ENCODE data around the gene ARF1. TPM values are rescaled to one million over a fixed set of nuclear protein-coding genes. Genes with fewer than 3 reads are reported as not detected.

The ARF1 gene
- polyA plus RNA-seq, 1 donor, result 272 TPM

DNA sequence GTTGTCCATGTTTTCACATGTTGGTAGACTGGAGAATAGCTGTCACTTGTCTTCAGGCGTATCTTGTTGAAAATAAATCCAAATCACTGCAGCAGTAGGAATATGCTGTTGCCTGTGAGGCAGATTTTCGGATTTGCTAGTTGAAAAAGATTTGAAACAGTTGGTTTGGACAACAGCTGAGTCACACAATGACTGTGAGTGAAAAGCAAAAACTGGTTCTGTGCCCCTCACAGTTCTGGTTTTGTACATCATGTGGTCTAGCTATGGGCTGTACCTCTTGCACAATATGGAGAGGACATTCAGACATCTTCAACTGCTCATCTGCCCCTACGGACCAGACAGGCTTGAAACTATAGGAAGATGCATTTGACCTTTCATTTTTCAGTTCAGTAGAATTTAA lies 1.8 kb downstream of the ARF1 start:
- no peak for DNase-seq

DNA sequence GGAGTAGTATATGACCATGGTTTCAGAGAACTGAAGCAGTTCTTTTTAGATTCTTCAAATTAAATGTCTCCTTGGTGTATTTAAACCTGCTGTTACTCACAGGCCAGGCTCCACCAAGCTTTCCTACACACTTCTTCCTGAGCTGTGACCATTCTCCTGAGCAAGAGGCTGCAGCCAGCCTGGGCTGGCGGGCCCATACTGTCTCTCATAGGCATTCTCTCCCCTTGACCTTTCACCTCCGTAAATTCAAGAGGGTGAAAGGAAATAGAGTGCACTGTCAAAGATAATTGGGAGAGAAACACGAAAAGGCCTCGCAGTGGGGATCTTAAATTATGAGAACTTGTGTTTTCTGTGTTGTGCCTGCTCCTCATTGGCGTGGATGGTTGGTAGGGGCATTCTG lies 2.3 kb downstream of the ARF1 start:
- DNase-seq, result no peak

DNA sequence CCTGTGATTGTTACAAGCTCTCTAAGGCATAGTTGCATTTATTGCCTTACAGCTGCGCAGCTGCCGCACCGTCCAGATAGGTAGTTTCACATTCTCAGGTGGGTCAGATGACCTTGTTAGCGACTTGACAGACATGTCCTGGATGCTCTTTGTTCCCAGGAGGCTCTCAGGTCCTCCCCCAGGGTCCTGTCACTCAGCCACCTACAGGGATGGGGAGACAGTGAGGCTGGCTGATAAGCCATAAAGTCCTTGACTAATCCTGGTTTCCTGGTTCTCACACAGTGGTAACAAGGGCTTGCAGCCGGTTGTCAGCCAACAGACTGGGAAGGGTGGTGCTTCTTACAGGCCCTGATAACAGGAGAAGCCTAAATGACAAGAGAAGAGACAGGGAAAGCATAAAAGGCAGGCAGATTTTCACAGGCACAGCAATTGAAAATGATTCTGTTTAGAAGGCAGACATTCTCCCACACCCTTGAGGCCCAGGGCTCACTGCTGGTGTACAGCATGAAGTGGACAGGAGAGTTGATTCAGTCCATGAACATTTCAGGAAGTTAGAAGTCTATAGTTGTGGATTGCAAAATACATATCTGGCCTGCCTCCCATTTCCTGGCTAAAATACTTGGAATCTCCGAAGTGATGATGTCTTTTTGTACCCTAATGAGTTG lies 2.9 kb downstream of the ARF1 start:
- no peak for DNase-seq

DNA sequence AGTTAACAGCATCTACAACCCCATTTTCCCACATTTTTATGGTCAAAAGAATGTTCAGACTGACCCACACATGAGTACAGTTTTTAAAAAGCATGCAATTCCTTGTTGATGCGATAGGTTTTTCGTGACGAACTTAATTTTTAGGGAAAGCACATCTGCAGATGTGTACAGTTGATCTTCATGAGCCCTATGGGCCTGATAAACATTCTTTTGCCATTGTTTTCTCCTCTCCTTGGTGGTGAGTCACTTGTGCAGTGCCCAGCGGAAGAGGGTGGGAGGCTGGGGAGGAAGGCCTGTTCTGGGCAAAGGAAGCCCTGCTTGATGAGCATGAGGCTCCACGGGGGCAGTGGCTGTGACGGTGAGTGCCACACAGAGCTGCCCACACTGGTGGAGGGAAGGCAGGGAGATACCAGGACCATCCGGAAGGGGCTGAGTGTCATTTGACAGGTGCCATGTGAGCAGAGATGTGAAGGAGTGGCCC lies 5.3 kb downstream of the ARF1 start:
- DNase-seq, result no peak

DNA sequence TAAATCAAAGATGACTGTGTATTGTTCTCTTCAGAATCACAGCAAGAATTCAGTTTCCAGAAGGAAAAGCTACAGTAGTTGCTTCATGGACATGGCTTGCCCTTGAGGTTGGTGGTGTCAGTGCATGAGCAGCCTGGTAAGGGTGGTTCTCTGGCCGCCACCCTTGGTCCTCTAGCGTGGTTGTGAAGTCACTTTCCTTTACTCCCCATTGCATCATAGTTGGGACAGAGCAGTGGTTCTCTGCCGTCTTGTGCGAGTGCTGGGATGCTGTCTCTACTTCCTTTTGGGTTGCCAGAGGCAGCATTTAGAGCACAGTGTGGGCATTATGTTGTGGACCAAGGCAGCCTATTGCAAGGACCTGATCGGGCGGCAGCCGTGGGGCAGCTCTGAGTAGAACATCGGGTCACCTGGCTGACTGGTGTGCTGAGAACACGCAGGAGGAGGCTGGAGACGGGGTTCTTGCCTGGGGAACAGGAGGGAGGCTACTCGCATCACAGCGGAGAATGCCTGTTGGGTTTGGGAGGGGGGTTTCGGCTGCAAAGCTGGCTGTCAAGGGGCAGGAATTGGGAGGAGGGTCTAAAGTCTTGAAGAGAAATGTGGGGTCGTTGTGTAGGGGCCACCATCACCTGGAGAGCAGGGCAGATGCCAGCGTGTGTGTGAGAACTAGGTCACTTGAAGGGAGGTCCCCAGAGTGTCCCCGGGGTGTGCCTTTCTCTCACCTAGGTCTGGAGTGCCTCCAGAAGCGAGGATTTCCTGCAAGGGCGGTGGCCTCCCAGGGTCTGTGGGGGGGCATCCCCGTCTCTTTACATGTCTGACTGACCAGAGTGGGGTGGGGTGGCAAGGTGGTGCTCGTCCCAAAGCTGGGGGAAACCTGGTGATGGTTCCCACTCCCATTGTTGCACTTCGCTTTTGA lies 6.3 kb downstream of the ARF1 start:
- no peak for DNase-seq

DNA sequence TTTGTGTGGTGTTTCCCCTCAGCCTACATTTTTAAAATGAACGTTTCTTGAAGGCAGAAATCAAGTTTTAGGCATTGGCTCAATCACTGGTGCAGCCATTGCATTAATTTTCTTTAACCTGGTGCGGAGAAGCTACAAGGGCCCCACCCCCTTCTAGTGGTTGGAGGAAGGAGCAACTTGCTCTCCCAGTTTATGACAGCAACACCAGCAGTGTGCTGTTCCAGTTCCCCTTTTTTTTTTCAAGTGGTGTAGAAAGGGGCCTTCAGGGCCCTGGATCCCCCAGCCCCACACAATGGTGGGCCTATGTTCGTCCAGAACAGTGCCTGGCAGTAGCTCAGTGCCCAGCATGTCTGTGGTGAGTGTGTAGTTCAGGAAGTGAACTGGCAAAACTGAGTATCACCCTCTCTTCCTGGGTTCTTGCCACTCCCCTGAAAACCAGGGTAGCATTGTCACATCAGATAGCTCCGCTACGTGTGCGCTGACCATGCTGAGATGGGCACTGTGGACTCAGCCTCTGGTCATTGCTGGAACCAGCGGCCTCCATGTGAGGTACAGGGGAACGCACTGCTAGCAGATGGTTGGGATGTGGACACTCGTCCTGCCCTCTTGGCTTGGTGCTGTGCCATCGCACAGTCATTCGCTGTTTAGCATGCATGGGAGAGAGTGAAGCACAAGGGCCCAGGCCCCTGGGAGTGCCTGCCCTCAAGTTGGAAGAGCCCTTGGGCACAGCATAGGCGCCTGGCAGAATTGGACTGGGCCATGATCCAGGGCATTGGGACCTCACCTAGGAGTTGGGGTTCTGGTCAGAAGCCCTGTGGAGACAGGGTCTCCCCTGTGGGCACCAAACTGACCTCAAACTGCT lies 7.2 kb downstream of the ARF1 start:
- no peak for DNase-seq

DNA sequence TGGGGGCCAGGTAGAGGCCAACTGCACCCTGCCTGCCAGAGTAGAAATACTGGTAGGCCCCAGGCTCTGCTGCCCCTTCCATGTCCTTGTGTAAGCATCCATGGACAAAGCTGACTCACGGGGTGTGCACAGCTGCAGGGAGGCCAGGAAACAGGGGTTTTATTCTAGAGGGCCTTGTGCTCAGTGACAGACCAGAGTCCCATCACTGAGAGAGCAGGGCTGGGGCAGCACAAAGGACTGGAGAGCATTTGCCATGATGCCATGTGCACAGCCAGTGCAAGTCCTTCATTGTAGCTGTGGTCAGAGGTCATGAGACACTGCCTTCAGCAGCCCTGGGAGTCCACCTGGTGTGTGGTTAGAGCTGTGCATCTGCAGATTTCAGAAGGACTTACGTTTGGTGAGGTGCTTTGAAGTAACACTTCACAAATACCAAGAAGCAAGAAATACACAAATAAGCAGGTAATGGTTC lies 8.1 kb downstream of the ARF1 start:
- DNase-seq, result no peak

DNA sequence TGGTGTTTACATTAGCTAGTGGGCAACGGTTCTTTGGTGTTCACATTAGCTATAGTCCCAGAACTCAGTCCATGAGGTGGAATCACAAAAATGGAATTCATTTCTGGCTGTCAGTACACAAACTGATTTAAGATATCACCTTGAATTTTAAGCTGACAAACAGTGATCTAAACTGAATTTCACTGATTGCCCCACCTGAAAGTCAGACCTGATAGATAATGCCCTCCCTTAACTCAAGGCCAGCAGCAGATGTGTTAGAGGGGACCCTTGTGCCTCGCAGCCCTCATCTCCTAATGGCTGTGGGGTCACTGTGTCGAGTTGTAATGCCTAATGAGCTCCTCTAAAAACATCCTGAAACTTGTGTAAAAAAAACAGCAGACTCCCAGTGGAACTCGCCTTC lies 8.6 kb downstream of the ARF1 start:
- no peak for DNase-seq

DNA sequence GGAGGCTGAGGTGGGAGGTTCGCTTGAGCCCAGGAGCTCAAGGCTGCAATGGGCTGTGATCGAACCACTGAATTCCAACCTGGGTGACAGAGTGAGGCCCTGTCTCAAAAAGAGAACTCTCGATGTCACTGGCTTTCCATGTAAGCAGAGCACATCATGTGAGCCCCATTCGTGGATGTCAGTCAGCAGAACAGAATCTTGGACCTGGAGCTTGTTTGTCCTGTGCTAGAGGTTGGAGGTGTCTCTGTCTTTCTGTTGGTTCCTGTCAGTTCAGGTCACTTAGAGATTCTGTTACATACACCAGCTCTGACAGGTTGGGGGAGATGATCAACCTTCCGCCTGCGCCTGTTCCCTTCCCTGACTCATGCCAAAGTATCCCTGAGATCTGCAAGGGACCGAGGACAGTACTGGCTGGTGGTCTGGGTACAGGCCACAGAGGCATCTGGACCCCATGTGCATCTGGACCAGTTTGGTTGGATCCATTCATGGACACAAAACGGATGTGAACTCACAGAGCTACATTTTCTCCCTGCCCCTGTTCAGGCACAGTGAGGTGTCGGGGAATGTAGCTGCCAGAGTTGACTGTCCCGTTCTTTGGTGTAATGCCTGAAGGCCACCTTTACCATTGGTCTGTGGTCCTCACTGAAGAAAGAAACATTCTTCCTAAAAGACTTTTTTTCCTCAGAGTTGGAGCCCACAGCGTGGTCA lies 10.0 kb downstream of the ARF1 start:
- no peak for DNase-seq

DNA sequence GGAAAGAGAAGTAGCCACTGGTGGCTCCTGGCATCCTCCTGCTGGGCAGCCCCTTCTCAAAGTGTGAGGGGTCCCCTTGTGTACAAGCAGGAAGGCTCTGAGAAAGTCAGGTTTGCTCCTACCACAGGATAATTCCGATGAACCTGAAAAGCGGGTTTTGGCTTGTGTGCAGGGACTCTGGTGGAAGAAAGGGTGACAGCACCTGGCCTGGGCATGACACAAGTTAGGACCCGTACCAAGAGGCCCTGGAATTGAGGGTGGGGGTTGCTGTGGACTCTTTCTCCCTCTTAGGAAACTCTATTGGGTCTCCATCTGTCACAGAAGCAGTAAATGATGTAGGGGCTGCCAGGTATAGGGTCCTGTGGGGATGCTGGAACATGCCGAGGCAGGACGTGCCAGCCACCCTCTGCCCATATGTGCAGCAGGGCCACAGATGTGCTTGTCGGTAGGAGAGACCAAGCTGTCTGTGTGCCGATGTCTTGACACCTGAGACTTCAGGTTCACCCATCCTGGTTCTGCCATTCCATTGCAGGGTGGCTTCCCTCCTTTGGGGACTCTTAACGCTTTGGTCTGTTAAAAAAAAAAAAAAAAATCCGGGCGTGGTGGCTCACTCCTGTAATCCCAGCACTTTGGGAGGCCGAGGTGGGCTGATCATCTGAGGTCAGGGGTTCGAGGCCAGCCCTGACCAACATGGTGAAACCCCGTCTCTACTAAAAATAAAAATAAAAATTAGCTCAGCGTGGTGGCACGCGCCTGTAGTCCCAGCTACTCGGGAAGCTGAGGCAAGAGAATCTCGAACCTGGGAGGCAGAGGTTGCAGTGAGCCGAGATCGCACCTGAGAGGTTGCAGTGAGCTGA lies 10.8 kb downstream of the ARF1 start:
- DNase-seq, result no peak

DNA sequence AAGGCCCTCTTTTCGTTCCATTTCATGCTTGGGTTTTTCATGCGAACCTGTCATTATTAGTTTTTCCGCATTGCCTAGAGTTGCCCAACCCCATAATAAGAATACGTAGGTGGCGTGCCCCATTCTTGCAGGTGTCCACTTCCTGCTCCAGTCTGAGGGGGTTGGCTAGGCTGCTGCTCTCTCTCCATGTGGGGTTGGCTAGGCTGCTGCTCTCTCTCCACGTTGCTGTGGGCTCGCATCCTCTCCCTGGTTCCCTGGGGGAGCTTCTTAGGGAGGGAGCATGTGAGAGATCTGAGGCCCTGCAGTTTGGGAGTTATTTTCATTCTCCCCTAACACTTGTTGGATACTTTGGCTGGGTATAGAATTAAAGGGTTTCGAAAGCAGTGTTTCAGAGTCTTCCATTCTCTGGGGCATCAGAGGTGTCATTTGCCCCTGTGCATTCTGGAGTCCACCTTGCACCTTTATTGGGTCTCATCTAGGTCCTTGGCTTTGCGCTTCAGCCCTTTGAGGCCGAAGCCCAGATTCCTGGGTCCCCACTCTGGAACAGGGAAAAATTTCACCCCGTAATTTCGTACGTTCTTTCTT lies 12.0 kb downstream of the ARF1 start:
- DNase-seq, result no peak

DNA sequence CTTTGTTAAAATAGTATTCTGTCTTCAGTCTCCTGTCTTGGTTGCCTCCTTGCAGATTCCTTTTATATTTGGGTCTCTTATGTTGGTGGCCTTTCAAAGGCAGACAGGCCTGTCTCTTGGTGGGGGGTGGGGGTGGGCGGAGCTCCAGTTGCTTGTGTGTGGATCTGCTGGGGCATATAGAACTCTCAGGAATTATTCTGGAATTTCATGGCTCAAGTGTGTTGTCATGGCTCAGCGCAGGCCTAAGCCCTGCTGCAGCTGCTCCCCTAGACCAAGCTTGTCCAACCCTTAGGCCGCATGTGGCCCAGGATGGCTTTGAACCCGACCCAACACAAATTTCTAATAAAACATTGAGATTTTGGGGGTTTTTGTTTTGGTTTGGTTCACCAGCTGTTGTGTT lies 12.7 kb downstream of the ARF1 start:
- DNase-seq, result no peak

DNA sequence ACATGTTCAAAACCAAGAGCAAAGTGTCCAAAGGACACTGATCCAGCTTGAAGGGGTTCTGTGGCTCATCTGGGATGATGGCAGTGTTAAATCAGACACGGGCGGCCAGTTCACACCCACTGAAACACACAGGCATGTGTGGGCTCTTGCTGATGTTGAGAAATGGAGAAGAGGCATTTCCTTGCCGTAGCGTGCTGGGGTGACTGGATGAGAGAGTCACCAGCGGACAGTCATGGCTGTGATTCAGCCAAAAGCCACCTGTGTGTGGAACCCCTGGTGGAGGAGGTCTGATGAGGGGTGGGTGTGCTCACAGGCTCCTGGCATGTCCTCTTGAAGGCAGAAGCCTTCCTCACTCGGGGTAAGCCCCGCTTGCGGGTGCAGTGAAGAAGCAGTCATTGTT lies 13.4 kb downstream of the ARF1 start:
- no peak for DNase-seq

DNA sequence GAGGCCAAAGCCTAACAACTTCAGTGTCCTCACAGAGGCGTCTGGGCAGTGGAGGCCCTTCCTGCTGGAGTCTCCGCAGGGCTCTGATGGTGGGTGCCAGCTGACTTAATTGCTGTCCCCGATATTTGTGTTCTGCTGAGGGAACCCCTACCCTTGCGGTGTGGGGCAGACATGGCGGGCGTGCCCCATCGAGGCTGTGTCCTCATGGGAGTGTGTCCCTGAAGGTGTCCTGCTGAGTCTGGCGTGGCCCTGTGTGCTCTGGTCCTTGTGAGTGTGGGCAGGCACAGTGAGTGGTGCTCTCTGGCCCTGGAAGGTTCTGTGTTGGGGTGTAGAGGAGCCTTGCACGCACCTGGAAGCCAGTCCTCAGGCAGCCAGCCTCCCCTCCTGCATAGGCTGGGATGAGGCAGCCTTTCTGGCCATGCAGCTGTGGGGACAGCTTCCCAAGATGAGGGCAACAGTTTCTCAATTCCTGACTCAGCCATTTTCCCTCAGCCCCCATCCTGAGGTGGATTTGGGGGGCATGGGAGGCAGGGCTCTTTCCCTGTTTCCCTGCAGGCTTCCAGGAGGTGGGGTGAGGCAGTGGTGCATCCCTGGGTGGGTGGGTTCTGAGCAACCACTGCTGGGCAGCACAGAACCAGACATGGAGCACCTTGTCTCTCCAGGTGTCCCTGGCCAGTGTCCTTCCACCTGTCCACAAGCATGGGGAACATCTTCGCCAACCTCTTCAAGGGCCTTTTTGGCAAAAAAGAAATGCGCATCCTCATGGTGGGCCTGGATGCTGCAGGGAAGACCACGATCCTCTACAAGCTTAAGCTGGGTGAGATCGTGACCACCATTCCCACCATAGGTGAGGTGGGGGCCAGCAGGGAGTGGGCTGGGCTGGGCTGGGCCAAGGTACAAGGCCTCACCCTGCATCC lies 14.2 kb downstream of the ARF1 start:
- no peak for DNase-seq

DNA sequence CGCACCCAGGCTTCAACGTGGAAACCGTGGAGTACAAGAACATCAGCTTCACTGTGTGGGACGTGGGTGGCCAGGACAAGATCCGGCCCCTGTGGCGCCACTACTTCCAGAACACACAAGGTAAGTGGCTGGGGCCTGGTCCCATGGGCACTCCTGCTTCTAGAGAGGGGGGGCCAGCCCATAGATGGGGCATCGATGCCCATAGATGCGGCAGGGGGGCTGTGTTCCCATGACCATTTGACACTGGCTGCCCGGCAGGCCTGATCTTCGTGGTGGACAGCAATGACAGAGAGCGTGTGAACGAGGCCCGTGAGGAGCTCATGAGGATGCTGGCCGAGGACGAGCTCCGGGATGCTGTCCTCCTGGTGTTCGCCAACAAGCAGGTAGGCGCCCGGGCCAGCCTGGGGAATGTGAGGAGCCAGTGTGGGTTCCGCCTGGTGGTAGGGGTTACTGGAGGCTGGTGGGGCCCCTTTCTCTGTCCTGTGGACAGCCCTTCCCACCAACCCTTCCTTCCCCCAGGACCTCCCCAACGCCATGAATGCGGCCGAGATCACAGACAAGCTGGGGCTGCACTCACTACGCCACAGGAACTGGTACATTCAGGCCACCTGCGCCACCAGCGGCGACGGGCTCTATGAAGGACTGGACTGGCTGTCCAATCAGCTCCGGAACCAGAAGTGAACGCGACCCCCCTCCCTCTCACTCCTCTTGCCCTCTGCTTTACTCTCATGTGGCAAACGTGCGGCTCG lies 15.0 kb downstream of the ARF1 start:
- DNase-seq, result no peak

DNA sequence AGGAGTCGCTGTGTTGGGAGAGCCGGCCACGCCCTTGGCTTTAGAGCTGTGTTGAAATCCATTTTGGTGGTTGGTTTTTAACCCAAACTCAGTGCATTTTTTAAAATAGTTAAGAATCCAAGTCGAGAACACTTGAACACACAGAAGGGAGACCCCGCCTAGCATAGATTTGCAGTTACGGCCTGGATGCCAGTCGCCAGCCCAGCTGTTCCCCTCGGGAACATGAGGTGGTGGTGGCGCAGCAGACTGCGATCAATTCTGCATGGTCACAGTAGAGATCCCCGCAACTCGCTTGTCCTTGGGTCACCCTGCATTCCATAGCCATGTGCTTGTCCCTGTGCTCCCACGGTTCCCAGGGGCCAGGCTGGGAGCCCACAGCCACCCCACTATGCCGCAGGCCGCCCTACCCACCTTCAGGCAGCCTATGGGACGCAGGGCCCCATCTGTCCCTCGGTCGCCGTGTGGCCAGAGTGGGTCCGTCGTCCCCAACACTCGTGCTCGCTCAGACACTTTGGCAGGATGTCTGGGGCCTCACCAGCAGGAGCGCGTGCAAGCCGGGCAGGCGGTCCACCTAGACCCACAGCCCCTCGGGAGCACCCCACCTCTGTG lies 15.9 kb downstream of the ARF1 start:
- DNase-seq, result no peak

DNA sequence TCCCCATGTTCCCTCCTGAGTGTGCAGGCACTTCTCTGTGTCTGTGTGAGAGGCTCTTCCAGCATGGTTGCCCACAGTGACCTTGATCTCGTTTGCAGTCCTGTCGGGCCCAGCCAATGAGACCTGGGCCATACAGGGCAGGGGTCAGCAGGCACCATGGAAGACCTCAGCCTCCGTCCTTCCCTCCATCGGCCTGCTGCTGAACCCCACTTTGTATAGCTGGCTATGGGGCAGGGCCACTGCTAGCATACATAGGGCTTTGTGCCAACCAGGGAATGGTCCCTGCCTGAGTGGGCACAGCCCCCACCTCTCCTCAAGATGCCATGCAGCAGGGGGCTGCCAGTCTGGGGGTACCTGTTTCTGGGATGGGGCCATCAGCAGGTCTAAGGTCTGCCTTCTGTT lies 16.8 kb downstream of the ARF1 start:
- no peak for DNase-seq
